GM23338 (cell line): ENCODE results near the gene CGREF1. TPM values are rescaled to one million over a fixed set of nuclear protein-coding genes. Genes with fewer than 3 reads are reported as not detected.
A peak's percentile ranks its signal among the peaks of the same experiment; 100 is the strongest.
"Not testable (repeated sequence)": the region's sequence is repeated elsewhere in the genome, so short reads cannot be mapped to it uniquely, and the experiment has no call there.

Experiments
- ATAC-seq: fragments of 200-7000 bp; cut with Tn5 transposase; 3 replicates; pipeline ENCODE4 v1.9.1; 2020
- DNase-seq: peaks from one replicate; pipeline ENCODE4 v3.0.0-alpha.2; 2015; ENCODE audit warnings: low spot score
- H2AFZ ChIP-seq: fragments of 200-600 bp; sonication (generic); 2 replicates; pipeline ENCODE4 v1.8.0; 2016; ENCODE audit warnings: antibody characterized with exemption, mild to moderate bottlenecking, moderate library complexity
- H3F3A ChIP-seq: fragments of 200-600 bp; sonication (generic); replicated peaks from 2 replicates; pipeline ENCODE4 v1.8.0; 2017; ENCODE audit warnings: antibody characterized with exemption, mixed run types, low read depth
- H3K27ac ChIP-seq: fragments of 200-600 bp; sonication (generic); 2 replicates; pipeline ENCODE4 v1.6.1; 2016; ENCODE audit warnings: low read depth
- H3K27me3 ChIP-seq: fragments of 200-600 bp; sonication (generic); 2 replicates; pipeline ENCODE4 v1.8.0; 2016; ENCODE audit warnings: mild to moderate bottlenecking, mixed run types, moderate library complexity; ENCODE audit not compliant: insufficient read depth
- H3K36me3 ChIP-seq: fragments of 200-600 bp; sonication (generic); 2 replicates; pipeline ENCODE4 v1.8.0; 2016; ENCODE audit warnings: mild to moderate bottlenecking; ENCODE audit not compliant: insufficient read depth
- H3K4me1 ChIP-seq: fragments of 200-600 bp; sonication (generic); 2 replicates; pipeline ENCODE4 v1.8.0; 2016; ENCODE audit warnings: mild to moderate bottlenecking, moderate library complexity; ENCODE audit not compliant: insufficient read depth
- H3K4me2 ChIP-seq: fragments of 200-600 bp; sonication (generic); 2 replicates; pipeline ENCODE4 v1.7.1; 2017; ENCODE audit warnings: mixed run types
- H3K4me3 ChIP-seq: fragments of 200-600 bp; sonication (generic); 2 replicates; pipeline ENCODE4 v1.6.1; 2016; ENCODE audit warnings: mixed run types
- H3K79me2 ChIP-seq: fragments of 200-600 bp; sonication (generic); replicated peaks from 2 replicates; pipeline ENCODE4 v1.8.0; 2017; ENCODE audit warnings: mild to moderate bottlenecking; ENCODE audit not compliant: insufficient read depth
- H3K9me2 ChIP-seq: fragments of 200-600 bp; sonication (generic); 2 replicates; pipeline ENCODE4 v1.8.0; 2017; ENCODE audit not compliant: insufficient read depth
- H4K20me1 ChIP-seq: fragments of 200-600 bp; sonication (generic); replicated peaks from 2 replicates; pipeline ENCODE4 v1.8.0; 2017; ENCODE audit warnings: mild to moderate bottlenecking; ENCODE audit not compliant: insufficient read depth
- H3K27ac Mint-ChIP-seq: 2 replicates; pipeline ENCODE4 v1.8.0; 2020; ENCODE audit warnings: inconsistent platforms, mild to moderate bottlenecking, moderate library complexity, mixed read lengths
- H3K27me3 Mint-ChIP-seq: 3 replicates; pipeline ENCODE4 v1.8.0; 2022; ENCODE audit warnings: low read depth, mild to moderate bottlenecking, moderate library complexity, mixed read lengths, inconsistent platforms; ENCODE audit not compliant: insufficient read depth, poor library complexity
- H3K36me3 Mint-ChIP-seq: 3 replicates; pipeline ENCODE4 v1.8.0; 2021; ENCODE audit warnings: low read depth, mild to moderate bottlenecking, inconsistent platforms, moderate library complexity, mixed read lengths
- H3K4me1 Mint-ChIP-seq: 3 replicates; pipeline ENCODE4 v1.8.0; 2020; ENCODE audit warnings: mild to moderate bottlenecking, inconsistent platforms, mixed read lengths
- H3K4me3 Mint-ChIP-seq: 3 replicates; pipeline ENCODE4 v1.8.0; 2021; ENCODE audit warnings: moderate library complexity, mild to moderate bottlenecking, inconsistent platforms, mixed read lengths
- H3K9me3 Mint-ChIP-seq: 3 replicates; pipeline ENCODE4 v1.8.0; 2020; ENCODE audit warnings: moderate library complexity, mild to moderate bottlenecking, inconsistent platforms, mixed read lengths
- CREB1 ChIP-seq: fragments of 250-450 bp; sonication (Bioruptor Pico); IDR thresholded peaks from 2 replicates; pipeline ENCODE4 v1.5.0; 2020; ENCODE audit warnings: low read depth, mild to moderate bottlenecking, moderate library complexity
- EZH2 ChIP-seq: fragments of 200-600 bp; sonication (generic); IDR thresholded peaks from one replicate; pipeline ENCODE4 v1.8.0; 2017; ENCODE audit warnings: antibody characterized with exemption, mild to moderate bottlenecking, low read depth; ENCODE audit not compliant: unreplicated experiment
- JUNB ChIP-seq: IDR thresholded peaks from one replicate; pipeline ENCODE4 v1.6.1; 2016; ENCODE audit warnings: antibody characterized with exemption; ENCODE audit not compliant: unreplicated experiment
- ZNF114 ChIP-seq: fragments of 250-450 bp; sonication (Bioruptor Pico); IDR thresholded peaks from 2 replicates; pipeline ENCODE4 v1.5.0; 2020; ENCODE audit warnings: mild to moderate bottlenecking, moderate library complexity
- ZNF331 ChIP-seq: fragments of 250-450 bp; sonication (Bioruptor Pico); IDR thresholded peaks from 2 replicates; pipeline ENCODE4 v1.5.0; 2020; ENCODE audit warnings: low read depth, mild to moderate bottlenecking, moderate library complexity
- polyA plus RNA-seq: library from polyadenylated mRNA; unstranded; fragments of >200 nt; fragmentation: Nextera tagmentation; extraction: Ambion mirVana; gene quantifications from 2 replicates; pipeline ENCODE4 v1.2.1, GENCODE V29; 2016
- total RNA-seq: library from RNA; depleted of rRNA; stranded (reverse); fragments of >200 nt; shearing (Covaris generic); gene quantifications from 2 replicates; pipeline ENCODE4 v1.2.3, GENCODE V29; 2014
- TF ChIP-seq, protein P1 (sequence below): fragments of 250-450 bp; sonication (Bioruptor Pico); IDR thresholded peaks from 2 replicates; pipeline ENCODE4 v1.5.0; 2020; ENCODE audit warnings: mild to moderate bottlenecking, moderate library complexity
- TF ChIP-seq, protein P2 (sequence below), 2 experiments: fragments of 200-600 bp in 1 of 2; sonication (generic) in 1 of 2; conservative IDR thresholded peaks; 2 replicates each; pipeline versions ENCODE4 v1.5.1 to v1.6.1; 2016 to 2017; ENCODE audit warnings: antibody characterized with exemption in 2 of 2, low read depth in 2 of 2, mild to moderate bottlenecking in 2 of 2, moderate library complexity in 1 of 2

The CGREF1 gene
- total and polyA plus RNA-seq, 2 experiments from 2014 or later = 4.1 to 4.5 TPM

DNA sequence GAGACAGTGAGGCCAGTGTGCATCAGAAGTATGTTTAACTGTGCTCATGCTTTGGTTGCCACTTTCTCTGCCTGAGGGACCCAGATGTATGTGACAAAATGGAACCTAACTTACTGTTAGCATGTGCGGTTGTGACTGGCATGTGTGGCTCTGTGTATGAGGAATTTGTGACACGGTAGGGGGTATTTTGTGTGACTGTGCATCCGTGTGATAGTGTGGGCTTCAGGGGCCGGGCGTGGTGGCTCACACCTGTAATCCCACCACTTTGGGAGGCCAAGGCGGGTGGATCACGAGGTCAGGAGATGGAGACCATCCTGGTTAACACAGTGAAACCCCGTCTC lies 372 bp upstream of the CGREF1 start:
- H3F3A ChIP-seq, H3K27ac Mint-ChIP-seq, H3K9me3 Mint-ChIP-seq, ATAC-seq, H3K27ac ChIP-seq, H3K79me2 ChIP-seq, DNase-seq, H3K36me3 ChIP-seq, H3K9me2 ChIP-seq, H3K36me3 Mint-ChIP-seq, H4K20me1 ChIP-seq: not testable (repeated sequence)
- Histone ChIP-seq H2AFZ (peak overlapping the region; percentile 84; the same call in 1 of the 2 replicates), H3K27me3 (peaks cover 71% of the 10 kb centered on the region), H3K4me2 (peak overlapping the region; percentile 85), H3K4me3 (peak overlapping the region; percentile 65), H3K4me1 (peaks cover 19% of the 10 kb centered on the region)
- Mint-ChIP-seq H3K4me3 (peak overlapping the region; percentile 80), H3K4me1 (peaks cover 13% of the 10 kb centered on the region; the same call in 2 of the 3 replicates), H3K27me3 (peaks cover 59% of the 10 kb centered on the region)
- peak; percentile 9 for TF ChIP-seq EZH2

DNA sequence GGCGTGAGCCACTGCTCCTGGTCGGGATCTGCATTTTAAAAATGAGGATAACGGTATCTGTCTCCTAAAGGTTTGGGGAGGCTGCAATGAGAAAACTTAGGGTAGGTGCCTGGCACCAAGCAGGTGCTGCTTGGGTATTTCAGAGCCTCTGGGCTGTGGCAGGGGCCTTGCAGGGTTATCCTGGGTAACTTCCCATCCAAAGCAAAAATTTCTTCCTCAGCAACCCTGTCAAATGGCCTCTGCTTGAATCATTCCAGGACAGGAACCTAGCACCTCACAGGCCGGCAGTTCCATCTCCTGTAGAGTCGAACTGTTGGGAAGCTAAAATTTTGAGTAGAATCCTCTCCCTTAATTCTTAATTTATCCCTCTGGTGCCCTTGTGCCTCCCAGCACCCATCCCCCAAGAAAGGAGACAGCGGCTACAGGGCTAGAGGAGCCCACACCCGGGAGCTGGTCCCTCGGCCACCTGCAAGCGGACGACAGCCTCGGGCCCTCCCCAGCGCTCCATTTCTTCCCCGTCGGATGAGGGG lies 868 bp downstream of the CGREF1 start:
- no peaks in the 10 kb centered on the region; the same call in 2 of the 3 replicates for H3K36me3 Mint-ChIP-seq
- Histone ChIP-seq H3K4me1 (peaks cover 12% of the 10 kb centered on the region), H2AFZ (peak overlapping the region; percentile 96), H3K4me2 (peak overlapping the region; percentile 85), H3K36me3 (no peaks in the 10 kb centered on the region), H4K20me1 (no peaks in the 10 kb centered on the region), H3F3A (peaks cover 9% of the 10 kb centered on the region; the same call in 1 of the 2 replicates), H3K9me2 (no peaks in the 10 kb centered on the region), H3K79me2 (no peaks in the 10 kb centered on the region), H3K27me3 (peaks cover 62% of the 10 kb centered on the region), H3K27ac (no peak overlapping the region), H3K4me3 (peak overlapping the region; percentile 65)
- no peak for TF ChIP-seq JUNB
- no peak for TF ChIP-seq ZNF331 (CRISPR knock-in tag)
- TF ChIP-seq, protein P1, sequence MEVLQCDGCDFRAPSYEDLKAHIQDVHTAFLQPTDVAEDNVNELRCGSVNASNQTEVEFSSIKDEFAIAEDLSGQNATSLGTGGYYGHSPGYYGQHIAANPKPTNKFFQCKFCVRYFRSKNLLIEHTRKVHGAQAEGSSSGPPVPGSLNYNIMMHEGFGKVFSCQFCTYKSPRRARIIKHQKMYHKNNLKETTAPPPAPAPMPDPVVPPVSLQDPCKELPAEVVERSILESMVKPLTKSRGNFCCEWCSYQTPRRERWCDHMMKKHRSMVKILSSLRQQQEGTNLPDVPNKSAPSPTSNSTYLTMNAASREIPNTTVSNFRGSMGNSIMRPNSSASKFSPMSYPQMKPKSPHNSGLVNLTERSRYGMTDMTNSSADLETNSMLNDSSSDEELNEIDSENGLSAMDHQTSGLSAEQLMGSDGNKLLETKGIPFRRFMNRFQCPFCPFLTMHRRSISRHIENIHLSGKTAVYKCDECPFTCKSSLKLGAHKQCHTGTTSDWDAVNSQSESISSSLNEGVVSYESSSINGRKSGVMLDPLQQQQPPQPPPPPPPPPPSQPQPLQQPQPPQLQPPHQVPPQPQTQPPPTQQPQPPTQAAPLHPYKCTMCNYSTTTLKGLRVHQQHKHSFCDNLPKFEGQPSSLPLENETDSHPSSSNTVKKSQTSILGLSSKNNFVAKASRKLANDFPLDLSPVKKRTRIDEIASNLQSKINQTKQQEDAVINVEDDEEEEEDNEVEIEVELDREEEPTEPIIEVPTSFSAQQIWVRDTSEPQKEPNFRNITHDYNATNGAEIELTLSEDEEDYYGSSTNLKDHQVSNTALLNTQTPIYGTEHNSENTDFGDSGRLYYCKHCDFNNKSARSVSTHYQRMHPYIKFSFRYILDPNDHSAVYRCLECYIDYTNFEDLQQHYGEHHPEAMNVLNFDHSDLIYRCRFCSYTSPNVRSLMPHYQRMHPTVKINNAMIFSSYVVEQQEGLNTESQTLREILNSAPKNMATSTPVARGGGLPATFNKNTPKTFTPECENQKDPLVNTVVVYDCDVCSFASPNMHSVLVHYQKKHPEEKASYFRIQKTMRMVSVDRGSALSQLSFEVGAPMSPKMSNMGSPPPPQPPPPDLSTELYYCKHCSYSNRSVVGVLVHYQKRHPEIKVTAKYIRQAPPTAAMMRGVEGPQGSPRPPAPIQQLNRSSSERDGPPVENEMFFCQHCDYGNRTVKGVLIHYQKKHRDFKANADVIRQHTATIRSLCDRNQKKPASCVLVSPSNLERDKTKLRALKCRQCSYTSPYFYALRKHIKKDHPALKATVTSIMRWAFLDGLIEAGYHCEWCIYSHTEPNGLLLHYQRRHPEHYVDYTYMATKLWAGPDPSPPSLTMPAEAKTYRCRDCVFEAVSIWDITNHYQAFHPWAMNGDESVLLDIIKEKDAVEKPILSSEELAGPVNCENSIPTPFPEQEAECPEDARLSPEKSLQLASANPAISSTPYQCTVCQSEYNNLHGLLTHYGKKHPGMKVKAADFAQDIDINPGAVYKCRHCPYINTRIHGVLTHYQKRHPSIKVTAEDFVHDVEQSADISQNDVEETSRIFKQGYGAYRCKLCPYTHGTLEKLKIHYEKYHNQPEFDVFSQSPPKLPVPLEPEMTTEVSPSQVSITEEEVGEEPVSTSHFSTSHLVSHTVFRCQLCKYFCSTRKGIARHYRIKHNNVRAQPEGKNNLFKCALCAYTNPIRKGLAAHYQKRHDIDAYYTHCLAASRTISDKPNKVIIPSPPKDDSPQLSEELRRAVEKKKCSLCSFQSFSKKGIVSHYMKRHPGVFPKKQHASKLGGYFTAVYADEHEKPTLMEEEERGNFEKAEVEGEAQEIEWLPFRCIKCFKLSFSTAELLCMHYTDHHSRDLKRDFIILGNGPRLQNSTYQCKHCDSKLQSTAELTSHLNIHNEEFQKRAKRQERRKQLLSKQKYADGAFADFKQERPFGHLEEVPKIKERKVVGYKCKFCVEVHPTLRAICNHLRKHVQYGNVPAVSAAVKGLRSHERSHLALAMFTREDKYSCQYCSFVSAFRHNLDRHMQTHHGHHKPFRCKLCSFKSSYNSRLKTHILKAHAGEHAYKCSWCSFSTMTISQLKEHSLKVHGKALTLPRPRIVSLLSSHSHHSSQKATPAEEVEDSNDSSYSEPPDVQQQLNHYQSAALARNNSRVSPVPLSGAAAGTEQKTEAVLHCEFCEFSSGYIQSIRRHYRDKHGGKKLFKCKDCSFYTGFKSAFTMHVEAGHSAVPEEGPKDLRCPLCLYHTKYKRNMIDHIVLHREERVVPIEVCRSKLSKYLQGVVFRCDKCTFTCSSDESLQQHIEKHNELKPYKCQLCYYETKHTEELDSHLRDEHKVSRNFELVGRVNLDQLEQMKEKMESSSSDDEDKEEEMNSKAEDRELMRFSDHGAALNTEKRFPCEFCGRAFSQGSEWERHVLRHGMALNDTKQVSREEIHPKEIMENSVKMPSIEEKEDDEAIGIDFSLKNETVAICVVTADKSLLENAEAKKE (CRISPR knock-in tag) = no peak
- no peak for TF ChIP-seq ZNF114 (CRISPR knock-in tag)
- TF ChIP-seq CREB1 (CRISPR knock-in tag) = no peak
- TF ChIP-seq, protein P2, sequence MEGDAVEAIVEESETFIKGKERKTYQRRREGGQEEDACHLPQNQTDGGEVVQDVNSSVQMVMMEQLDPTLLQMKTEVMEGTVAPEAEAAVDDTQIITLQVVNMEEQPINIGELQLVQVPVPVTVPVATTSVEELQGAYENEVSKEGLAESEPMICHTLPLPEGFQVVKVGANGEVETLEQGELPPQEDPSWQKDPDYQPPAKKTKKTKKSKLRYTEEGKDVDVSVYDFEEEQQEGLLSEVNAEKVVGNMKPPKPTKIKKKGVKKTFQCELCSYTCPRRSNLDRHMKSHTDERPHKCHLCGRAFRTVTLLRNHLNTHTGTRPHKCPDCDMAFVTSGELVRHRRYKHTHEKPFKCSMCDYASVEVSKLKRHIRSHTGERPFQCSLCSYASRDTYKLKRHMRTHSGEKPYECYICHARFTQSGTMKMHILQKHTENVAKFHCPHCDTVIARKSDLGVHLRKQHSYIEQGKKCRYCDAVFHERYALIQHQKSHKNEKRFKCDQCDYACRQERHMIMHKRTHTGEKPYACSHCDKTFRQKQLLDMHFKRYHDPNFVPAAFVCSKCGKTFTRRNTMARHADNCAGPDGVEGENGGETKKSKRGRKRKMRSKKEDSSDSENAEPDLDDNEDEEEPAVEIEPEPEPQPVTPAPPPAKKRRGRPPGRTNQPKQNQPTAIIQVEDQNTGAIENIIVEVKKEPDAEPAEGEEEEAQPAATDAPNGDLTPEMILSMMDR (conservative IDR thresholded peaks at IDR 0.05; ENCODE audit: low read depth in 2 of 2) = no peak
- TF ChIP-seq EZH2 = no peak
- H3K4me3 Mint-ChIP-seq = peak overlapping the region; percentile 66
- H3K27me3 Mint-ChIP-seq = peaks cover 50% of the 10 kb centered on the region
- H3K4me1 Mint-ChIP-seq = peaks cover 8% of the 10 kb centered on the region; the same call in 2 of the 3 replicates
- ATAC-seq (peak; percentile 70), DNase-seq (no peak)
- no peaks in the 10 kb centered on the region; the same call in 2 of the 3 replicates for H3K9me3 Mint-ChIP-seq
- H3K27ac Mint-ChIP-seq = no peak overlapping the region
